Measurements from ENCODE around the gene DOK6.

Gene DOK6

DNA sequence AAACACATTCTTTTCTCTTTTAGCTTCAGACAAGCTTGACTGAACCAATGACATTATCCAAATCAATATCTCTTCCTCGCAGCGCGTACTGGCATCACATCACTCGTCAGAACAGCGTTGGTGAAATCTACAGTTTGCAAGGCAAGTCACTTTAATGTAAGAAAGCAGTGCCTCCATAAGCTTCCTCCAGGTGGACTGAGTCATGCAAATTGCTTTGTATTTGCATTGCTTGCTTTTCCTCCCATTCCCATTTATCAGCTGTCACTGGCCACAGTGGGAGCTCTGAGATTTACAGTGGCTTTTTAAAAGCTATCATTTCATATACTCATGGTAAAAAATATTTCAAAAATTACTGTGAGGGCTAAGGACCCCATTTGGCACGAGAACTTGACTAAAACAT, 357.0 kb downstream of the DOK6 start:
- no peak for DNase-seq

DNA sequence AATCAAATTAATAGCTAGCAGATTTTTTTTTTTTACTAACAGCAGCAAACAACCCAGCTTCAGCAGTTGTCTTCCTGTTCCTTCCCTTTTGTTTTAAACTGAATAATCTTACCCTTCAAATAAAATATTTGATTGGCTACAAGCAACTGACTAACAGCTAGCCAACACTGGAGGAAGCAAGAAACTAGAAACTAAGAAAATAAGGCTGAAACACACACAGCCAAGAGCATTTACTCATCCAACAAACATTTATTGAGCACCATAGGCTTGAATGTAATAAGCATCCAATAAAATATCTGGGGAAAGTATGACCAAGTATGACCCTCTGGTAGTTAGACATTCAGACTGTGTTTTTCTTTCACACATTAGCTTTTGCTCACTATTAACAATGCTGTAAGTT, 357.8 kb downstream of the DOK6 start:
- DNase-seq = no peak

DNA sequence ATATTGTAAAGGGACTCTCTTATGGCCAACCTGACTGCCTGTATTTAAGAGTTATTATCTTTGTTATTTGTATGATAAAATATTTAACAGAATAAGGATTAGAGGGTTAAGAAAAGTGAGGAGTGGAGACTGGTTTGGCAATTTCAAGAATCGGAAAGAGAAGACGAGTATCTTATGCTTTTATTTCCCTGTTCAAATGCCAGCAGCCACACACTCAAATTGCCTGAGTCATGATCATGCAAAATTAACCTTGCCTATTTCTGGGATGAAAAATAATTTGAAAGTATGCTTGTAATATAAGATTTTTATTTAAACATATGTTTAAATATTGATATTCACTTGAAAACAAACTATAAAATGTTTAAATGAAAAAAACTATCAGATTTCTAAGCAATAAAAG, 358.4 kb downstream of the DOK6 start:
- DNase-seq = no peak

GRCh38 chr18:69763002-69763401, 362.3 kb downstream of the DOK6 start:
- no peak for DNase-seq

GRCh38 chr18:69763821-69764220, 363.1 kb downstream of the DOK6 start:
- DNase-seq = no peak

GRCh38 chr18:69770238-69770637, 369.6 kb downstream of the DOK6 start:
- no peak for DNase-seq

DNA sequence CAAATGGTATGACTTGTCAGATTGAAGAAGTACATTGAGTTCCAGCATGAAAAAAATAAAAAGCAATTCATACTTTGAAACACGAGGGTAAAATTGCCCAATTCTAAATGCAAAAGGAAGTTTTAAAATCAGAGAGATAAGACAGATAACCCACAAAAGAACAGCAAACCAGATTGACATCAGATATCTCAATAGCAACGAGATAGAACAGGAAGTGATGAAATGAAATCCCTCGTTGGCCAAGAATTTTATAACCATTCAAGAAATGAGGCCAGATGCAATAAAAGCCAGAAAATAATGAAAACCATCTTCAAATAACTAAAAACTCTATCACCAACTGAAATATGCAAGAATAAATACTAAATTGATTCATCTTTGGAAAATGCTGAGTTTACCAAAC, 374.1 kb downstream of the DOK6 start:
- no peak for DNase-seq

GRCh38 chr18:69777248-69777647, 376.6 kb downstream of the DOK6 start:
- DNase-seq = no peak

- no peak for DNase-seq
These were observed 378.0 kb downstream of the DOK6 start for GRCh38 chr18:69778680-69779079.

DNA sequence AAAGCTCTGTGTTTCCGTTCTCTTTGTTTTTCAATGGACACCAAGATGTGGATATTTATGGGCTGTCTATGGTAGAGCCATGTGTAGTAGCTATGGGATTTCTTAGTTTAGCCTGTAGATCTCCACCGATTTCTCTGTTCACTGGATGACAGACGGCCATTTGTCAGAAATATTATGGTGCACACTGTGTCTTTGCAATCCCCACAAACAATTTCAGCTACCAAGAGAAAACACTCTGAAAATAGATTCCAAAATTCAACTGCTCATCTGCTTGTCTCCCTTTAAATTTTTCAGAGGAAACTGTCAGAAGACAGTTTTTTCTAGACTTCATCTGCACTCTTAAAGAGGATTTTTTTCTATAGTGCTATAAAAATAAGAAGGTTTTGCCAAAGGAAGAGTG, 380.2 kb downstream of the DOK6 start:
- DNase-seq = no peak

DNA sequence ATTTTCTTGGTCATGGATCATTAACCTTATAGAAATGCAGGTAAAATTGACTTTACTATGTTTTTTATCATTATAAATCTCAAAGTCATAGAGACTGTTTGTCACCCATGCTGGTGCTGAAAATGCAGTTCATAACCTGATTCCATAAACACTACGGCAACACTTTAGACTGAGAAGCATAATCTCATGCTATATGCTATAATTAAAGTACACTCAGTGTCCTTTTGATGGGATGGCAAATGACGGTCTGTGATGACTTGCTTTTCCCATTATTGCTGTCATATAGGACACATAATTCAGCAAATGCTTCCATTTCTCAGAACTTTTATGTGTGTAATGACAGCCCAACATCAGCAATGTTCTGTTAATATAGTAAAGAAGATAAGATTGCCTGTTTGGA, 384.1 kb downstream of the DOK6 start:
- DNase-seq = no peak

GRCh38 chr18:69785466-69785865, 384.8 kb downstream of the DOK6 start:
- no peak for DNase-seq

DNA sequence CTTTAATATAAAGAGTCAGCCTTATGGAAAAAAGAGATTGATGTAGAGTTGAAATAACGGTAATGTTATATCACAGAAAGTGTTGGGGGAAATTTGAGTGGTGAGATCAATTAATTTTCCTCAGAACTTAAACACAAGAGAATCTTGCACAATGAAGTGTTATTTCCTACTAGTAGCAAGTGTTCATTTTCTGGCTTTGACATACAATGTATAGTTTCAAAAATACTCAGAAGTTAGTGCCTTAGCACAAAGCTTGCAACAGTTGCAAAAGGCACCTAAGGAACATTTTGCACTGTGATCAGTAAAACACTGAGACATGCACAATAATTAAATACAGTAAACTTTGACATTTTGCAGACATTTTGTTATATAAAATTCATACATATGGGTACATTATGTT, 385.7 kb downstream of the DOK6 start:
- DNase-seq = no peak

DNA sequence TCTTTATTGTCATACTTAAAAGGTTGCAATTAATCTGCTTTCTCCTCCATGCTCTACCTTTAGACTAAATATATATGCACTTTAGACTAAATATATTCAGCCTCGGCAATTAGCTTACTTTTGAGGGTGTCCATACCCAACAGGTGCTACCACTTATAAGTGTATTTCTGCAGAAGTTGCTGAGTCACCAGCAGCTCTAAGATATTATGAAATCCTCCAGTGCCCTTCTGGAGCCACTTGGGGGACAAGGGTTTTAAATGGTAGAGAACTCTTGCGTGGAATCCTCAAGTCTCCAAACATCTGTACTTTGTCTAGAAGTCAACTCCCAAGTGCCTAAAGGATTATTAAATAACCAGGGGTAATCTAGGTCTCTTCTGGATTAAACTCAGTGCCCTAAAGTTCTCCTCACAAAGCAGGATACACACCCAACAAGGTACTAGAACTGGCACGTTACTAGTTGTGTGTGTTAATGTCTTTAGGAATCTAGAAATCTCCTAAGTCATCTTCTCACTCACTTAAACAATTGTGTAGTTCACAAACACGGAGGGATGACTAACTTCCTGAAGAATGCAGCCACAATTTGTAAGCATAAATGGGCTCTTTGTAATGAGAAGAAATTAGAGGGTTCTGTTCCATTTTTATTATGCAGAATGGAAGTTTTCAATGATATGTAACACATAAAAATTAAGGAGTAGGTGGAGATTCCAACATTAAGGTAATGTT, 387.3 kb downstream of the DOK6 start:
- DNase-seq = no peak

DNA sequence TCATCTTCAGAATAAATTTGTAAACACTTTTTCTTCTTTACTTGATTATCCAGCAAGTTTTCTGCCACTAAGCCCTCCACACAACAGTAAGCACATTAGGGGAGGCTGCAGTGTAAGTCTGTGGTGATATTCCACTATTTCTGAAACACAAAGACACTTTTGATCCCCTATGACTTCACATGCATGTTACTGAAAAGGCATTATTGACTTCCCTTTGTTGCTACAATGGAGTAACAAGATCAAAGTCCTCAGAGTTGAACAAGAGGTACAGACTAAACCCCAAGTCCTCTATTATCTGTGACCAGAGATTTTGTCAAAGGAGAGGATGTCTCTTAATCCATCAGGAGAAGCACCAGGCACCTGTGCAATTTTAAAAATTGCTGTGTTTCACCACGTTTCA, 389.1 kb downstream of the DOK6 start:
- DNase-seq = no peak

DNA sequence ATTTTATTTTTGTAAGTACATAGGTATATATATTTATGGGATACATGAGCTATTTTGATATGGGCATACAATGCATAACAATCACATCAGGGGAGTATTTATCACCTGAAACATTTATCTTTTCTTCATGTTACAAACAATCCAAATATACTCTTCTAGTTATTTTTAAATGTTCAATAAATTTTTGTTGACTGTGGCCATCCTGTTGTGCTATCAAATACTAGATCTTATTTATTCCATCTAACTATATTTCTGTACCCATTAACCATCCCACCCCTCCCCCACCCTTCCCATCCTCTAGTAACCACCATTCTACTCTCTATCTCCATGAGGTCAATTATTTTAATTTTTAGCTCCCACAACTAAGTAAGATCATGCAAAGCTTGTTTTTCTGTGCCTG, 390.0 kb downstream of the DOK6 start:
- no peak for DNase-seq

DNA sequence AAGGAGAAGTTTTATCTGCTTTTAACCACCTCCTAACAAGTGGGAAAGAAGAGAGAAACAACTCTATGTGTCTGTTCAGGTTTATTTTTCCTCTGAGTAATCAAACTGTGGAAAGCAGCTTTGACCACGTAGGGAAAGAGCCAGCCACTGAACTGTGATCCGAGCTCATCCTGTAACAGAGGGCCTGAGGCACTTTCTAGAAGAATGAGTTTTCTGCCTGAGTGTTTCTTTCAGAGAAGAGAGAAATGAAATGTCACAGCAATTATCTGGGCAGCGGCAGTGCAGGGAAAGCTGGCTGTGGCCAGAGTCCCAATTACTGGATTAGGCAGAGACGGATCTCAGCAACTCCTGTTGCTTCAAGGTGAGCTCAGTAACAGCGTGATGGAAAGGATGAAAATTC, 395.1 kb downstream of the DOK6 start:
- no peak for DNase-seq

GRCh38 chr18:69804776-69805501, 404.3 kb downstream of the DOK6 start:
- DNase-seq = no peak

DNA sequence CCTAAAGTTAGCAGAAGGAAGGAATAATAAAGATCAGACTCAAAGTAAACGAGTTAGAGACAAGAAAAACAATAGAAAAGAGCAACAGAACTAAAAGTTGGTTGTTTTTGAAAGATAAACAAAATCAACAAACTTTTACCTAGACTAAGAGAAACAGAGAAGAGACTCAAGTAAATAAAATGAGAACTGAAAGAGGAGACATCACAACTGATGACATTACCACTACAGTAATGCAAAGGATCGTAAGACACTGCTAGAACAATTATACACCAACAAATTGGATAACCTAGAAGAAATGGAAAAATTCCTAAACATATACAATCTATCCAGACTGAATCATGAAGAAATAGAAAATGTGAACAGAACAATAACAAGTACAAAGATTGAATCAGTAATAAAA, 407.7 kb downstream of the DOK6 start:
- DNase-seq = no peak

GRCh38 chr18:69813559-69813958, 412.9 kb downstream of the DOK6 start:
- no peak for DNase-seq

DNA sequence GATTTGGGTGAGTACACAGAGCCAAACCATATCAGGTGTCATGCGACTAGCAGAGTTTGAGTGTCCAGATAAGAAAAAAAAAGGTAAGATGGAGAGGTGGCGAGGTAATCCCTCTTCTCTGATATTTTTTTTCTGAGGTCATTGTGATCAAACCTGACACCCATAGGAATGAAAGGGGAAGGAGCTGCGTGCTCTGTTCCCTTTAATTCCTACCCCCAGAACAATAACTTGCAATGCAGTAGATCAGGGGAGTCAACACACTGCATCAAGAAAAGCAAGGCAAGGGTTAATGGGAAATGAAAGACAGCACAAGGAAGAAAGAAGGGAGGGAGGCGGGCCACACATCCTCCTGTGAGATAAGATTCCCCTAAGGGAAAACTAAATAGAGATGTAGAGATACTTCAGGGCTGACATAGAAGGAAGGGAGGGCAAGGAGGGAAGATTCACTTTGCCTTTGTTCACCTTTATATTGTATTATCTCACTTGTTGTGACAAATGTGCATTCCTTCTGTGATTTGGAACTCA, 414.2 kb downstream of the DOK6 start:
- no peak for DNase-seq

DNA sequence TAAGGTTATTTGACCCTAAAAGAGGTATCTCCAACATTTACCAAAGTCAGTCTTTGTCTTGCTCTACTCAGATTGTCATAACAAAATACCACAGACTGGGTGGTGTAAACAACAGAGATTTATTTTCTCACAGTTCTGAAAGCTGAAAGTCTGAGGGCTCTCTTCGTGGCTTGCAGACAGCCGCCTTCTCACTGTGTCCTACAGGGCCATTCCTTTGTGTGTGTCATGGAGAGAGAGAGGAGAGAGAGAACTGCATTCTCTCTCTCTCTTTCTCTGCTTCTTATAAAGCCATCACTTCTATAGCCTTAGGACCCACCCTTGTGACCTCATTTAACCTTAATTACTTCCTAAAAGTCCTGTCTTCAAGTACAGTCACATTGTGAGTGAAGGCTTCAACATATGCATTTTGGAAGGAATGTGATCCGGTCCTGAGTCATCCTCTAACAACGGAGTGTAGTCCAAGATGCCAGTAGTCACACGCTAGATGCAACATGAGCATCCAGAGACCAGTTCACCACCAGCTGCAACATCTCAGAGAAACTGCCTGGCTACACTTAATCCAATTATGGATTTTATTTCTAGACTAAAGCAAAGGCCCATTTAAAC, 416.8 kb downstream of the DOK6 start:
- DNase-seq = no peak

DNA sequence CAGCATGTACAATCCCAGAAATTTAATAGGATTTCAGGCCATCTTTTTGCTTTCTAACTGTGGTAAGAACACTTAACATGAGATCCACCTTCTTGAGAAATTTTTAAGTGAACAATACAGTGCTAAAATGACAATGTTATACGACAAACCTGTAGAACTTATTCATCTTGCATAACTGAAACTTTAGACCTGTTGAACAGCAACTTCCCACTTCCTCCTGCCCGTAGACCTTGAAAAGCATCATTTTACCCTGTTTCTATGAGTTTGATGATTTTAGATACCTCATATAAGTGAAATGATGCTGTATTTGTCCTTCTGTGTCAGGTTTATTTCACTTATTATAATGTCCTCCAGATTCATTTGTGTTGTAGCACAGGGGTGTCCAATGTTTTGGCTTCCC, 418.8 kb downstream of the DOK6 start:
- DNase-seq = no peak

DNA sequence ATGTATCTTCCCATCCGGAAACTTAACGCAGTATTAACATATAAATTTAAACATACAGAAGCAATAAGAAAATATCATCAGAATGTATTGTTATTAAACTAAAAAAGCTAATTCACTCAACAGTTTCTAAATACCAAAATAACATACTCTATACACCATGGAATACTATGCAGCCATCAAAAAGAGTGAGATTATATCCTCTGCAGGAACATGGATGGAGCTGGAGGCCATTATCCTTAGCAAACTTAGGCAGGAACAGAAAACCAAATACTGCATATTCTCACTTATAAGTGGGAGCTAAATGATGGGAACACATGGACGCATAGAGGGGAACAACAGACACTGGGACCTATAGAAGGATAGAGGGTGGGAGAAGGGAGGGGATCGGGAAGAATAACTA, 419.9 kb downstream of the DOK6 start:
- DNase-seq = no peak
